Psoas muscle (tissue), 8 donors: ENCODE data around the gene TRMT11. TPM values are rescaled to one million over a fixed set of nuclear protein-coding genes. Genes with fewer than 3 reads are reported as not detected.

Source experiments
- ATAC-seq, 4 donors: fragments of 200-7000 bp; cut with Tn5 transposase; one replicate each; pipeline ENCODE4 v1.9.1; 2020; ENCODE audit warnings: moderate library complexity in 3 of 4, mild to moderate bottlenecking in 2 of 4
- DNase-seq, 2 donors: peaks; one replicate each; pipeline ENCODE4 v3.0.0-alpha.2; 2020
- H3K27ac ChIP-seq: fragments of 200-600 bp; one replicate; pipeline ENCODE4 v1.8.0; 2022
- H3K27me3 ChIP-seq, 3 donors: fragments of 200-600 bp in 1 of 3; one replicate each; pipeline versions ENCODE4 v1.6.1 to v1.8.0; 2013 to 2022; ENCODE audit warnings: low read length in 2 of 3, mild to moderate bottlenecking in 2 of 3, moderate library complexity in 1 of 3; ENCODE audit not compliant: insufficient read depth in 3 of 3
- H3K36me3 ChIP-seq, 2 donors: fragments of 200-600 bp in 1 of 2; one replicate each; pipeline versions ENCODE4 v1.6.1 to v1.8.0; 2013 to 2022; ENCODE audit warnings: low read depth in 1 of 2, mild to moderate bottlenecking in 1 of 2, moderate library complexity in 1 of 2; ENCODE audit not compliant: insufficient read depth in 1 of 2
- H3K4me1 ChIP-seq: fragments of 200-600 bp; one replicate; pipeline ENCODE4 v1.8.0; 2022
- H3K4me3 ChIP-seq: fragments of 200-600 bp; one replicate; pipeline ENCODE4 v1.8.0; 2022; ENCODE audit warnings: mild to moderate bottlenecking
- H3K9me3 ChIP-seq: fragments of 200-600 bp; one replicate; pipeline ENCODE4 v1.8.0; 2022
- WGBS, 3 donors: extraction: QIAGEN DNeasy Blood & Tissue Kit; methylation state at CpG; one replicate each; pipeline versions ENCODE4 v1.1.6 to v1.1.7; 2013; 5-methylcytosine and 5-hydroxymethylcytosine counted together
- intact Hi-C, 2 donors: fragments of 100-400 bp; cut with DNase I; formaldehyde crosslinking; loops; one replicate each; pipeline versions ENCODE4 v1.11.0 to v1.14.2; 2022
- polyA plus RNA-seq, 3 donors: library from polyadenylated mRNA; stranded (reverse); fragments of 200-250 nt; gene quantifications; one replicate each; pipeline ENCODE4 v1.2.3, GENCODE V29; 2013
- total RNA-seq, 4 donors: library from RNA; stranded (reverse); fragmentation: NEBNext Ultra II Directional in 2 of 4; extraction: Animal tissue kit (Norgen Biotek cat#: 25700) in 2 of 4; gene quantifications; one replicate each; pipeline versions ENCODE4 v1.2.1 to v1.2.4, GENCODE V29; 2021 to 2023
- TF ChIP-seq, protein P1 (sequence below): fragments of 200-600 bp; IDR thresholded peaks from one replicate; pipeline ENCODE4 v1.8.0; 2022; ENCODE audit warnings: antibody characterized with exemption
- donor health status: healthy with polysubstance abuse.
- donor health status: DM: no; HTN: no; CAD: no; lungs with moderate emphysema.
- donor health status: Bipolar disorder and iron deficiency.
- donor health status: healthy.
- donor health status: DM: yes; HTN: yes; CAD: no.
- donor health status: DM: no; HTN: no; CAD: no.
- donor health status: DM: no; HTN: no; CAD: no.
- donor health status: DM: yes; HTN: yes; CAD: no.

Gene TRMT11
- total and polyA plus RNA-seq, 7 donors = 4.1 to 9.3 (median 7.8) TPM

- TF ChIP-seq, protein P1, sequence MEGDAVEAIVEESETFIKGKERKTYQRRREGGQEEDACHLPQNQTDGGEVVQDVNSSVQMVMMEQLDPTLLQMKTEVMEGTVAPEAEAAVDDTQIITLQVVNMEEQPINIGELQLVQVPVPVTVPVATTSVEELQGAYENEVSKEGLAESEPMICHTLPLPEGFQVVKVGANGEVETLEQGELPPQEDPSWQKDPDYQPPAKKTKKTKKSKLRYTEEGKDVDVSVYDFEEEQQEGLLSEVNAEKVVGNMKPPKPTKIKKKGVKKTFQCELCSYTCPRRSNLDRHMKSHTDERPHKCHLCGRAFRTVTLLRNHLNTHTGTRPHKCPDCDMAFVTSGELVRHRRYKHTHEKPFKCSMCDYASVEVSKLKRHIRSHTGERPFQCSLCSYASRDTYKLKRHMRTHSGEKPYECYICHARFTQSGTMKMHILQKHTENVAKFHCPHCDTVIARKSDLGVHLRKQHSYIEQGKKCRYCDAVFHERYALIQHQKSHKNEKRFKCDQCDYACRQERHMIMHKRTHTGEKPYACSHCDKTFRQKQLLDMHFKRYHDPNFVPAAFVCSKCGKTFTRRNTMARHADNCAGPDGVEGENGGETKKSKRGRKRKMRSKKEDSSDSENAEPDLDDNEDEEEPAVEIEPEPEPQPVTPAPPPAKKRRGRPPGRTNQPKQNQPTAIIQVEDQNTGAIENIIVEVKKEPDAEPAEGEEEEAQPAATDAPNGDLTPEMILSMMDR = no peak
- no peaks in the 10 kb centered on the region for H3K27me3 ChIP-seq
- intact Hi-C loops = no loop called here
- H3K36me3 ChIP-seq = peaks cover 5 to 7% of the 10 kb centered on the region in 2 donors
- ATAC-seq = no peak
- 80 to 84% (median 82%) methylated on average over 3 of the region's 3 CpGs for WGBS, 3 donors
- no peaks in the 10 kb centered on the region for H3K9me3 ChIP-seq
- H3K4me3 ChIP-seq = no peak overlapping the region
- H3K27ac ChIP-seq = no peak overlapping the region
- DNase-seq = no peak
- H3K4me1 ChIP-seq = no peaks in the 10 kb centered on the region
Observed at GRCh38 chr6:126051791-126052190, 65.5 kb downstream of the TRMT11 start.

- TF ChIP-seq, protein P1 = no peak
- Histone ChIP-seq H3K27me3 (no peaks in the 10 kb centered on the region), H3K36me3 (peaks cover 5 to 7% of the 10 kb centered on the region in 2 donors), H3K27ac (no peak overlapping the region), H3K4me1 (no peaks in the 10 kb centered on the region), H3K4me3 (no peak overlapping the region), H3K9me3 (no peaks in the 10 kb centered on the region)
- ATAC-seq = no peak
- intact Hi-C loops = no loop called here
- DNase-seq = no peak
- WGBS, 3 donors = 42 to 49% (median 48%) methylated on average over 1 of the region's 1 CpG
Observed at GRCh38 chr6:126052485-126052884, 66.1 kb downstream of the TRMT11 start.

DNA sequence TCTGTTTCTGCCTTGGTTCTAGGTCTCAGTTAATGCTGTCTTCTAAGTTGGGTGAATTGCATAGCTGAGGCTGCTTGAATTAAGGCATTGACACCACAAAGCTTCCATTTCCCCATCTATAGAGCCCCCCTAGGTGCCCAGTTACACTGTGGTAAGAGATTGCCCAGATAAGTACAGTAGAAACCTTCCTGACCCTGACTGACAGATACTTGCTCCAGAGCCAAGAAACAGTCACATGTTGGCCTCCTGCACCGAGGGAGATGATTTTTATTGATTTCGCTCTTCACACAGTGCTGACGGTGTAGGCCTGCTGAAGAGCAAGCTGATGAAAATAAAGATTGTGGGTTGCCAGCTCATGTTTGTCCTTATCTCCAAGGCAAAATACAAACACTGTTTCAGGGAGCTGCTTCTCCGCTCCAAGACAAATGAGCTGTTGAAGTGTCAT is 67.9 kb downstream of the TRMT11 start:
- intact Hi-C loops = no loop called here
- Histone ChIP-seq H3K36me3 (peaks cover 4 to 5% of the 10 kb centered on the region in 2 donors), H3K27ac (no peak overlapping the region), H3K4me1 (no peaks in the 10 kb centered on the region), H3K9me3 (no peaks in the 10 kb centered on the region), H3K4me3 (no peak overlapping the region), H3K27me3 (no peaks in the 10 kb centered on the region)
- TF ChIP-seq, protein P1 = no peak
- DNase-seq (no peak), ATAC-seq (peak in 3 of 4 donors; percentile 42 to 65 (median 43))
- 37 to 47% (median 43%) methylated on average over 4 of the region's 4 CpGs for WGBS, 3 donors

- Histone ChIP-seq H3K4me3 (no peak overlapping the region), H3K9me3 (no peaks in the 10 kb centered on the region), H3K27ac (no peak overlapping the region), H3K4me1 (peaks cover 5% of the 10 kb centered on the region), H3K36me3 (peaks cover 4 to 5% of the 10 kb centered on the region in 2 donors), H3K27me3 (no peaks in the 10 kb centered on the region)
- WGBS, 3 donors = 86 to 90% (median 89%) methylated on average over 4 of the region's 4 CpGs
- TF ChIP-seq, protein P1 = no peak
- intact Hi-C loops = no loop called here
- DNase-seq (no peak), ATAC-seq (no peak)
Observed at GRCh38 chr6:126054802-126055201, 68.5 kb downstream of the TRMT11 start.

GRCh38 chr6:126055449-126055848 is 69.1 kb downstream of the TRMT11 start:
- Histone ChIP-seq H3K4me3 (no peak overlapping the region), H3K36me3 (peaks cover 4 to 5% of the 10 kb centered on the region in 2 donors), H3K27ac (no peak overlapping the region), H3K9me3 (no peaks in the 10 kb centered on the region), H3K4me1 (peaks cover 10% of the 10 kb centered on the region), H3K27me3 (no peaks in the 10 kb centered on the region)
- 93 to 96% (median 94%) methylated on average over 4 of the region's 4 CpGs for WGBS, 3 donors
- TF ChIP-seq, protein P1 = no peak
- ATAC-seq (no peak), DNase-seq (no peak)
- intact Hi-C loops = no loop called here
